Naive B cell (primary cell): Measurements from ENCODE around the gene ADGRF5. TPM values are rescaled to one million over a fixed set of nuclear protein-coding genes. Genes with fewer than 3 reads are reported as not detected.

Experiments used
- ATAC-seq, 2 donors: fragments of 150-1000 bp; cut with Tn5 transposase; 2 replicates each; pipeline ENCODE4 v1.10.0; 2021; ENCODE audit warnings: low read depth in 2 of 2, mild to moderate bottlenecking in 2 of 2, moderate library complexity in 2 of 2
- DNase-seq: peaks from one replicate; pipeline ENCODE4 v3.0.0; 2022
- H3K27ac Mint-ChIP-seq, 6 donors: one replicate each; pipeline ENCODE4 v1.8.0; 2020 to 2022; ENCODE audit warnings: mild to moderate bottlenecking in 6 of 6, mixed read lengths in 6 of 6, moderate library complexity in 5 of 6, inconsistent platforms in 2 of 6
- H3K27me3 Mint-ChIP-seq, 3 donors: one replicate each; pipeline ENCODE4 v1.8.0; 2021 to 2022; ENCODE audit warnings: mixed read lengths in 3 of 3, mild to moderate bottlenecking in 1 of 3
- H3K36me3 Mint-ChIP-seq, 2 donors: one replicate each; pipeline ENCODE4 v1.8.0; 2020 to 2022; ENCODE audit warnings: mixed read lengths in 2 of 2, inconsistent platforms in 1 of 2, mild to moderate bottlenecking in 1 of 2
- H3K4me1 Mint-ChIP-seq, 3 donors: one replicate each; pipeline ENCODE4 v1.8.0; 2020 to 2022; ENCODE audit warnings: mixed read lengths in 3 of 3, inconsistent platforms in 1 of 3, mild to moderate bottlenecking in 1 of 3, moderate library complexity in 1 of 3
- H3K4me3 Mint-ChIP-seq, 8 donors: one replicate each; pipeline ENCODE4 v1.8.0; 2020 to 2022; ENCODE audit warnings: mild to moderate bottlenecking in 8 of 8, mixed read lengths in 8 of 8, moderate library complexity in 8 of 8, inconsistent platforms in 2 of 8
- H3K9me3 Mint-ChIP-seq, 7 donors: one replicate each; pipeline ENCODE4 v1.8.0; 2020 to 2022; ENCODE audit warnings: mixed read lengths in 7 of 7, mild to moderate bottlenecking in 5 of 7, inconsistent platforms in 2 of 7, moderate library complexity in 1 of 7
- polyA plus RNA-seq, 6 donors: library from polyadenylated mRNA; unstranded; fragments of 300-500 nt; fragmentation: Illumina TruSeq; gene quantifications; one replicate each; pipeline ENCODE4 v1.2.3, GENCODE V29; 2021; ENCODE audit warnings: low read depth in 6 of 6

The ADGRF5 gene, protein sequence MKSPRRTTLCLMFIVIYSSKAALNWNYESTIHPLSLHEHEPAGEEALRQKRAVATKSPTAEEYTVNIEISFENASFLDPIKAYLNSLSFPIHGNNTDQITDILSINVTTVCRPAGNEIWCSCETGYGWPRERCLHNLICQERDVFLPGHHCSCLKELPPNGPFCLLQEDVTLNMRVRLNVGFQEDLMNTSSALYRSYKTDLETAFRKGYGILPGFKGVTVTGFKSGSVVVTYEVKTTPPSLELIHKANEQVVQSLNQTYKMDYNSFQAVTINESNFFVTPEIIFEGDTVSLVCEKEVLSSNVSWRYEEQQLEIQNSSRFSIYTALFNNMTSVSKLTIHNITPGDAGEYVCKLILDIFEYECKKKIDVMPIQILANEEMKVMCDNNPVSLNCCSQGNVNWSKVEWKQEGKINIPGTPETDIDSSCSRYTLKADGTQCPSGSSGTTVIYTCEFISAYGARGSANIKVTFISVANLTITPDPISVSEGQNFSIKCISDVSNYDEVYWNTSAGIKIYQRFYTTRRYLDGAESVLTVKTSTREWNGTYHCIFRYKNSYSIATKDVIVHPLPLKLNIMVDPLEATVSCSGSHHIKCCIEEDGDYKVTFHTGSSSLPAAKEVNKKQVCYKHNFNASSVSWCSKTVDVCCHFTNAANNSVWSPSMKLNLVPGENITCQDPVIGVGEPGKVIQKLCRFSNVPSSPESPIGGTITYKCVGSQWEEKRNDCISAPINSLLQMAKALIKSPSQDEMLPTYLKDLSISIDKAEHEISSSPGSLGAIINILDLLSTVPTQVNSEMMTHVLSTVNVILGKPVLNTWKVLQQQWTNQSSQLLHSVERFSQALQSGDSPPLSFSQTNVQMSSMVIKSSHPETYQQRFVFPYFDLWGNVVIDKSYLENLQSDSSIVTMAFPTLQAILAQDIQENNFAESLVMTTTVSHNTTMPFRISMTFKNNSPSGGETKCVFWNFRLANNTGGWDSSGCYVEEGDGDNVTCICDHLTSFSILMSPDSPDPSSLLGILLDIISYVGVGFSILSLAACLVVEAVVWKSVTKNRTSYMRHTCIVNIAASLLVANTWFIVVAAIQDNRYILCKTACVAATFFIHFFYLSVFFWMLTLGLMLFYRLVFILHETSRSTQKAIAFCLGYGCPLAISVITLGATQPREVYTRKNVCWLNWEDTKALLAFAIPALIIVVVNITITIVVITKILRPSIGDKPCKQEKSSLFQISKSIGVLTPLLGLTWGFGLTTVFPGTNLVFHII (N-terminal part only)
- not detected for polyA plus RNA-seq

DNA sequence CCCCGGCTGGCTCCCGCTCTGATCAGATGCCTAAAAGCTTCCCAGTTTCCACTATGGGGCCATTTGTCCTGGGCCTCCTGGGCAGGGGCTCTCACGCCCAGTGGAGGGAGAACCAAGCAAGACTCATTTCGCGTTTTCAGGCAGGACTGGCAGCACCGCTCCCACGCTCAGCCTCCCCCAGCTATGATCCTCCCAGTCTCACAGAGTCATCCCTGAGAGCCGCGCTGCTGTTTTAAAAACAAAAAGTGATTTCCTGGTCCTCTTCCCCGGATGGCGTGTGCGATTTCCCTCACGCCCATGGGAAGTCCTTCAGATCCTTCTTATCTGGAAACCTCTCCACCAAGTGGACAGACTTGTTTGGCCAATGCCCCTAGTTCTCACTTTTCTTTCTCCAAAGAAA is at the start of gene ADGRF5:
TSS of gene ADGRF5 (minus strand) at position 208 of the 400 bp plus-strand sequence. CDS start 15,176 bp downstream, outside the sequence.
- H3K27me3 Mint-ChIP-seq, result peaks cover 5 to 20% (median 9%) of the 10 kb centered on the region in 3 donors
- H3K27ac Mint-ChIP-seq, result no peak within 1 kb of the TSS
- H3K4me3 Mint-ChIP-seq, result no peak within 1 kb of the TSS
- no peak for DNase-seq
- no peaks in the 10 kb centered on the region for H3K4me1 Mint-ChIP-seq
- no peaks in the 10 kb centered on the region for H3K36me3 Mint-ChIP-seq
- peaks cover 0 to 7% (median 2%) of the 10 kb centered on the region in 7 donors for H3K9me3 Mint-ChIP-seq
- no peak for ATAC-seq

DNA sequence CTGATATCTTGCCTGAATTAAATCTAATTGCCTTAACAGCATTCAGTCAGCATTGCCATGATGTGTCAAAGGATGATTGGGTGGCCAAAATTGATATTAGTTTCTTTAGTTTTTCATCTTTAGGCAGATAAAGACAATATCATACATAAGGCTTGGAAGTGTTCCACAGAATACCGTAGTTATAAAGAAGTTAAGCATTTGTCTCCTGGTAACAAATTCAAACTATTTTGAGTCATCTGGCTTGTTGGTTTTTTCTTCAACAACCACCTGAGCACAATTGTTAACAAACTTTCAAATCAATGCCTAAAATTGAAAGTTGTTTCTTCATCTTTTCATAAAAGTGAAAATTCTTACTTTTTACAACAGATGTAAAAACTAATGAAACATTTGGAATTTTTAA is 47.5 kb upstream of the ADGRF5 start:
- Mint-ChIP-seq H3K4me3 (no peak overlapping the region), H3K9me3 (peaks cover 0 to 3% (median 0%) of the 10 kb centered on the region in 7 donors), H3K36me3 (no peaks in the 10 kb centered on the region), H3K27ac (no peak overlapping the region), H3K27me3 (peaks cover 6 to 17% (median 8%) of the 10 kb centered on the region in 3 donors), H3K4me1 (no peaks in the 10 kb centered on the region)
- DNase-seq, result no peak
- no peak for ATAC-seq

DNA sequence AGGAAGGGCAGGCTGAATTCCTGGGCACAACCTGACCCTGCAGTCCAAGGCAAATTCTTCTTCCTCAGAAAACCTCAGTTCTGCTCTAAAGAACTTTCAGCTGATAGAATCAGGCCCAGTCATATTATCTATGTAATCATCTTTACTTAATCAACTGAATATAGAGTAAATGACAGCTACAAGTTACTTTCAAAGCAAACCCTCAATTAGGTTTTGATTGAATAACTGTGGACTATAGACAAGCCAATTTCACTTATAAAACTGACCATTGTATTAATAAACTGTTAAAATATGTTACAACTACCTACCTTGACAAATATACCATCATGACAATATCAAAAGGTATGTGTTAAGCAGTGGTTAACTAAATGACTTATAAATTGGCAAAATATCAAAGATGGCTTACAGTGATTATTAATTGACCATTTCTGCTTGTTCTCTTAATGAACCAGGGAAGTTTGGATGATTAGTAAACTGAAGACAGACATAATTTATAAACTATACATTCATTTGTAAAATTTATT is 46.1 kb upstream of the ADGRF5 start:
- no peak for DNase-seq
- peaks cover 6 to 17% (median 8%) of the 10 kb centered on the region in 3 donors for H3K27me3 Mint-ChIP-seq
- H3K4me3 Mint-ChIP-seq, result no peak overlapping the region
- no peaks in the 10 kb centered on the region for H3K4me1 Mint-ChIP-seq
- H3K27ac Mint-ChIP-seq, result no peak overlapping the region
- ATAC-seq, result no peak
- no peaks in the 10 kb centered on the region for H3K36me3 Mint-ChIP-seq
- H3K9me3 Mint-ChIP-seq, result peaks cover 0 to 3% (median 0%) of the 10 kb centered on the region in 7 donors

DNA sequence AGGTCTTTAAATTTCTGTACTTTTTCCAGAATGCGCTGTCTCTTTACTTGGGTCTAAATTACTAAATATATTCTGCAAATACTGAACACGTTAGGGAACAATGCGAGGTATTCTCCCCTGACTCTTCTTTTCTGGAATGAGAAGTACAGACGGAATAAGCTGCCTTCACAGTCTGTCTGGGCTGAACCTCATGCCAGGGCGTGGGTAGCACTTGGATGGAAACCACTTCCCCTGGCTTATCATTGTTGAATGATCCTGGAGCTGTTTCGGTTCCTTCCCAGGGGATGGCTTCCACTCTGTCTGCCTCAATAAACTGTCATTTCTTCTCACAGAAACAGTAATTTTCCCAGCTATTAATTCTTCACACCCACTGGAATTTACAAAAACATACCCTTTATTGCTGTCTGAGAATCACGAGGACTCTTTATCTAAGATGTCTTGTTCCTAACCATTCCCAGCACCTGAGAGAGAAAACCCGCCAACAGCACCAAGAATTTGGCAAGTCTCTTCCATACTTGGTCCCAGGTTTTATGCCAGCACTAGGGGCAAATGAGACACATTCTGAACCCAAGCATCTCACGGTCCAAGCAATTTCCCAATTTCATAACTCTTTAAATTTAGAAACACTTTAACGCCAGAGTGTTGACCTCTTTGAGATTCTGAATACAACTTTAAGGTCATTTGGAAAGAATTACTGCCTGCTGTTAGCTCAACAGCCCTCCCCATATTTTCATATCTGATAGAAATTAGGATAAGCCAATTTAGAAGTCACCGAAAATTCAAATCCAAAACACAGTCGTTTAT is 43.2 kb upstream of the ADGRF5 start:
- H3K9me3 Mint-ChIP-seq, result peaks cover 0 to 3% (median 0%) of the 10 kb centered on the region in 7 donors
- H3K27ac Mint-ChIP-seq, result no peak overlapping the region
- H3K4me3 Mint-ChIP-seq, result no peak overlapping the region
- ATAC-seq (no peak), DNase-seq (no peak)
- H3K36me3 Mint-ChIP-seq, result no peaks in the 10 kb centered on the region
- peaks cover 6 to 8% (median 8%) of the 10 kb centered on the region in 3 donors for H3K27me3 Mint-ChIP-seq
- H3K4me1 Mint-ChIP-seq, result no peaks in the 10 kb centered on the region

DNA sequence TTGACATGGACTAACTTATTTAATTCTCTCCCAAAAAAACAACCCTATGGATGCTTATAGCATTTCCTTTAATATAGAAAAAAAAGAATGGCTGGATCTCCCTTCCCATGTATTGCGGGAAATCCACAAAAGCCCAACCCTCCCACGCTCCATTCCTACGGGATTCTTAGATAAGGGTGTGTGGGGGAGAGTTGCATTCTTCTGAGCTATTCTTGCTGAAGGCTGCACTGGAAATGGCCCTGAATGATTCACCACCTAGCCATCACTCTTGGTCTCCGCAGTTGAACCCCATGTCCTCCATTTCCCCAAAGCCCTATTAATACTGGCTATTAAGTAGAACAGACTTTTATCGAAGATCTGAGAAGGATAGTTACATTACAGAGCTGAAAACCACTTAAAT is 41.9 kb upstream of the ADGRF5 start:
- H3K4me1 Mint-ChIP-seq, result no peaks in the 10 kb centered on the region
- DNase-seq (no peak), ATAC-seq (no peak)
- H3K27ac Mint-ChIP-seq, result no peak overlapping the region
- no peak overlapping the region for H3K4me3 Mint-ChIP-seq
- peaks cover 0 to 7% (median 0%) of the 10 kb centered on the region in 7 donors for H3K9me3 Mint-ChIP-seq
- H3K27me3 Mint-ChIP-seq, result peaks cover 8 to 15% (median 11%) of the 10 kb centered on the region in 3 donors
- H3K36me3 Mint-ChIP-seq, result no peaks in the 10 kb centered on the region

DNA sequence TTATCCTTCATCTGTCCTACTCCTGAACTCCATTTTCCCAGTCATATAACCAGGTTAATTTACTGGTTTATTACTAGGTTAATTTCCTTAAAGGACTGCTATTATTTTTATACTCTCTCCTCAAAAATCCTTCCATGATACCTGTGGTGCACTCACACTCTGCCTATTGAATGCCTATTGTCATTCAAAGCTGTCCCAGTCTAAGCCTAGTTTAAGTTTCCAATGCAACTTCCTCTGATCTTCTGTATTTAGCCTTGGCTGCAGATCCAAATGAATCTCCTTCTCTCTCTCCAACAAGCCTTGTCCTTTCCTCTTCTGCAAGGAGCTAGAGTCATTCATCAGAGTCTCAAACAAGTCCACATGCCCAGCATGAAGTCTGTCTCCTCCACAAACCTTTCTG is 41.3 kb upstream of the ADGRF5 start:
- H3K27ac Mint-ChIP-seq, result no peak overlapping the region
- ATAC-seq, result no peak
- H3K36me3 Mint-ChIP-seq, result no peaks in the 10 kb centered on the region
- no peaks in the 10 kb centered on the region for H3K4me1 Mint-ChIP-seq
- DNase-seq, result no peak
- peaks cover 0 to 7% (median 0%) of the 10 kb centered on the region in 7 donors for H3K9me3 Mint-ChIP-seq
- H3K4me3 Mint-ChIP-seq, result no peak overlapping the region
- H3K27me3 Mint-ChIP-seq, result peaks cover 8 to 15% (median 11%) of the 10 kb centered on the region in 3 donors

DNA sequence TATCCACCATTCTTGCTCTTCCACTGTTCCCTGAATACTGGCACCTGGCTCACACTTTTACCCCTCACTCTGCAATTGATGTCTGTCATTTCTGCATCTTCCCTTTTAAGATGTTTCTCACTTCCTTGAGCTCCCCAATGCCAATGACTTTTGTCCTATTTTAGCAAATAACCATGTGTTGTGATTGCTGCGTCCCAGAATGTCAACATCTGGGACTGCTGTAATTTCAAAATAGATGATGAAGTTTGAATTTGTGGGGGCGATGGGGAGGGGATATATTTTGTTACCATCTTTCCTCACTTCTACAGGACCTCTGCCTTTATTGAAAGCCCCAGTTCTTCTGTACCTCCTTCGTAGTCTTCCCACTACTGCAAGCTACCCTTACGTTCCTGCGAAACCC is 40.0 kb upstream of the ADGRF5 start:
- Mint-ChIP-seq H3K27me3 (peaks cover 7 to 17% (median 14%) of the 10 kb centered on the region in 3 donors), H3K27ac (no peak overlapping the region), H3K4me3 (no peak overlapping the region), H3K4me1 (no peaks in the 10 kb centered on the region), H3K9me3 (peaks cover 0 to 7% (median 0%) of the 10 kb centered on the region in 7 donors), H3K36me3 (no peaks in the 10 kb centered on the region)
- ATAC-seq (no peak), DNase-seq (no peak)

DNA sequence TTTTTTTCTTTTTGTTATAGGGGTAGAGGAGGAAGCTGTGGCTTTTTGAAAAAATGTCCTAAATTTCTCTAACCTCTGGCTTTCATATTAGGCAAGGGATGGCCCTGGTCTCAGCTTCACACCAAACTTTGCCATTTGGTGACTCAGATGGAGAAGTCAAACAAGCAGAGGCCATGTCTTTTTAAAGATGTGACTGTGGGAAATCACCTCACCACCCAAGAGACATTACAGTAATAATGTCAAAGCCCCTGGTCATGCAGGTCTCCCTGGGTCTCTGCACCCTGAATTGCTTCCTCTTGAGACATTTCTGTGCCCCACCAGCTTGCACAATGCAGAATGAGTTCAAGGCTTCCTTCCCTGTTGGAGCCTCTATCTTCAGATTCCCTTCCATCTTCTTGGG is 39.5 kb upstream of the ADGRF5 start:
- DNase-seq (no peak), ATAC-seq (no peak)
- H3K4me1 Mint-ChIP-seq, result no peaks in the 10 kb centered on the region
- no peak overlapping the region for H3K27ac Mint-ChIP-seq
- no peak overlapping the region for H3K4me3 Mint-ChIP-seq
- peaks cover 4 to 17% (median 12%) of the 10 kb centered on the region in 3 donors for H3K27me3 Mint-ChIP-seq
- H3K36me3 Mint-ChIP-seq, result no peaks in the 10 kb centered on the region
- peaks cover 0 to 4% (median 0%) of the 10 kb centered on the region in 7 donors for H3K9me3 Mint-ChIP-seq

DNA sequence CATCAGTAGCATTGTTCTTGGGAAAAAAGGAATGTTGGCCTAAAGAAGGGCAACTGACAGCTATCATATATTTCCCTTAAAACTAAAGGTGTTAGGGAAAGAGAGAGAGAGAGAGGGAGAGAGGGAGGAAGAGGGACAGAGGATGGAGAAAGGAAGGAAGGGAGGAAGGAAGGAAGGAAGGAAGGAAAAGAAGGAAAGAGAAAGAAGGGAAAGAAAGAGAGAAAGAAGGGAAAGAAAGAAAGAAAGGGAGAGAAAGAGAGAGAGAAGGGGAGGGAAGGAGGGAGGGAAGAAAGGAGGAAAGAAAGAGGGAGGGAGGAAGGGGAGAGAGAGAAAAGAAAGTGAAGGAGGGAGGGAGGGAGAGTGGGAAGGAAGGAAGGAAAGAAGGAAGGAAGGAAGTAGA is 37.7 kb upstream of the ADGRF5 start:
- Mint-ChIP-seq H3K9me3 (peaks cover 0 to 4% (median 0%) of the 10 kb centered on the region in 7 donors), H3K4me1 (no peaks in the 10 kb centered on the region), H3K4me3 (no peak overlapping the region), H3K27me3 (peaks cover 4 to 19% (median 12%) of the 10 kb centered on the region in 3 donors), H3K36me3 (no peaks in the 10 kb centered on the region), H3K27ac (no peak overlapping the region)
- ATAC-seq (no peak), DNase-seq (no peak)

DNA sequence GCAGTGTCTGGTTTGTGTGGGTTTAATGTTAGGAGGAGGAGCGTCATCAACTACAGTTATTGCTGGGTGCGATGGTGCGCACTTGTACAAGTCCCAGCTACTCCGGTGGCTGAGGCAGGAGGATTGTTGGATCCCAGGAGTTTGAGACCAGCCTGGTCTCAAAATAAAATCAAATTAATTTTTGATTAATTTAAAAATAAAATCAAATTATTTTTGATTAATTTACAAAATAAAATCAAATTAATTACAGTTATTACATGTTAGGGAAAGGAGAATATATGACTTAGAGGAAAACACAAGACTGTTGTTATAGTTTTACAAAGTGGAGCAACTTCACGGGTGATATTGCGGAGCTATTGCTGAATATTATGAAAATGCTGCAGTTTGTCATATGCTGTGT is 34.7 kb upstream of the ADGRF5 start:
- Mint-ChIP-seq H3K27ac (no peak overlapping the region), H3K36me3 (no peaks in the 10 kb centered on the region), H3K4me3 (no peak overlapping the region), H3K9me3 (peaks cover 0 to 9% (median 0%) of the 10 kb centered on the region in 7 donors), H3K27me3 (peaks cover 4 to 29% (median 18%) of the 10 kb centered on the region in 3 donors), H3K4me1 (no peaks in the 10 kb centered on the region)
- no peak for DNase-seq
- ATAC-seq, result no peak

DNA sequence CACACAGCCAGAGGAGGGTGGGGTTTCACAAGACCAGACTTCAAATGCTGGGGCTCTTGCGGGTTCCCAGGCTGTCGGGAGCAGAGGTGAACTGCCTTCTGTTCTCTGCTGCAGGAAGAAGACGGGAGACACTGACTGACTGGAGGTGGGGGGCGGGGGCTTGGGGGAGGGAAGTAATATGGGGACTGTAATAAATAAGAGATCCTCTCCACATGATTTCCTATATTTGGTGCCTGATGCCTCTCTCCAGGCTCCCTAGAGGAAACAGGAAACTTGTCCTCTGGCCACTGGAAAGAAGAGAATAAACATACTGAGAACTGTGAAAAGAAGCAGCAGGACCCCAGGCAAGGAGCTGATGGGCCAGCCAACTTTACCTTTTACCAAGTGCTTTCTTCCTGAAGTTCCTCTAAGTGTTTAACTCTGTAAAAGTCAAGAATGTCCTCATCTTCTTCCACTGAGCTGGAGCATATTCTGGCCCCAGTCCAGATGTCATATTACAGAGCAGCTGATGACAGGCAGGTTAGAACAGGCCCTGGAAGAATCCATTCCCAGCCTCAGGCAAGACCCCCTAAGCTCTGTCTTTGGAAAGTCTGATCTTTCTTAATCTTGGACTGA is 33.2 kb upstream of the ADGRF5 start:
- DNase-seq (no peak), ATAC-seq (no peak)
- no peaks in the 10 kb centered on the region for H3K36me3 Mint-ChIP-seq
- peaks cover 4 to 29% (median 18%) of the 10 kb centered on the region in 3 donors for H3K27me3 Mint-ChIP-seq
- no peak overlapping the region for H3K4me3 Mint-ChIP-seq
- H3K9me3 Mint-ChIP-seq, result peaks cover 0 to 9% (median 0%) of the 10 kb centered on the region in 7 donors
- no peaks in the 10 kb centered on the region for H3K4me1 Mint-ChIP-seq
- no peak overlapping the region for H3K27ac Mint-ChIP-seq

DNA sequence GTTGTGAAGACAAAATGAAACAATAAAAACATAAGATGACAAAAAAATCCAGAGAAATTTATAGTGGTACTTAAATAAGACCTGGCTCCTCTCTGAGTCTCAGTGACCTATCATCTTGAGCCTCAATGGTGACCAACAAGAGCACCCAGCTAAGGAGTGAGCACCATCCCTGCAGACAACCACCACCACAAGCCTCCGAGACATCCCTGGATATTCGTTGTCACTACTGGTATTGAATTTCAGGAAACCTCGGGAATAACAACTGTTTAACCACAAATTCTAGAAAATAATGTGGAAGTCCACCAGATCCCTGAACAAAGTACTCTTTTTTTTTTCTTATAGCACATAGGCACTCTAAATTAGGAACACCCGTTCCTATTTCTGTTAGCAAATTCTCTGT is 32.2 kb upstream of the ADGRF5 start:
- H3K4me1 Mint-ChIP-seq, result no peaks in the 10 kb centered on the region
- peaks cover 0 to 4% (median 0%) of the 10 kb centered on the region in 7 donors for H3K9me3 Mint-ChIP-seq
- DNase-seq (no peak), ATAC-seq (no peak)
- H3K27me3 Mint-ChIP-seq, result peaks cover 4 to 22% (median 13%) of the 10 kb centered on the region in 3 donors
- H3K4me3 Mint-ChIP-seq, result no peak overlapping the region
- no peaks in the 10 kb centered on the region for H3K36me3 Mint-ChIP-seq
- H3K27ac Mint-ChIP-seq, result no peak overlapping the region
